Inferior parietal cortex (tissue), 1 donor: Measurements from ENCODE around the gene ASCL5.
A peak's percentile ranks its signal among the peaks of the same experiment; 100 is the strongest.
"Not testable (repeated sequence)": the region's sequence is repeated elsewhere in the genome, so short reads cannot be mapped to it uniquely, and the experiment has no call there.

Experiments used
- DNase-seq: peaks from one replicate; pipeline ENCODE4 v3.0.0-alpha.2; 2016; ENCODE audit errors: extremely low spot score

ASCL5 gene

GRCh38 chr1:201126832-201127754 lies at the start of gene ASCL5:
Gene ASCL5, minus strand, starts transcription at chr1:201127184. Its CDS starts 11,812 bp downstream, at chr1:201115372.
- DNase-seq = no peak

- no peak for DNase-seq
Observed at GRCh38 chr1:201175820-201176500, 49.0 kb upstream of the ASCL5 start.

- DNase-seq = no peak
Observed at GRCh38 chr1:201173736-201174135, 46.8 kb upstream of the ASCL5 start.

- DNase-seq = no peak
Observed at GRCh38 chr1:201172999-201173610, 46.1 kb upstream of the ASCL5 start.

GRCh38 chr1:201172326-201172725 lies 45.3 kb upstream of the ASCL5 start:
- DNase-seq = no peak

- peak; percentile 51 for DNase-seq
Observed at GRCh38 chr1:201171063-201172036, 44.4 kb upstream of the ASCL5 start.

- peak; percentile 88 for DNase-seq
Observed at GRCh38 chr1:201170533-201171062, 43.6 kb upstream of the ASCL5 start.

GRCh38 chr1:201169971-201170532 lies 43.1 kb upstream of the ASCL5 start:
- no peak for DNase-seq

GRCh38 chr1:201169203-201169602 lies 42.2 kb upstream of the ASCL5 start:
- DNase-seq = no peak

GRCh38 chr1:201167041-201167991 lies 40.3 kb upstream of the ASCL5 start:
- DNase-seq = no peak

- no peak for DNase-seq
Observed at GRCh38 chr1:201164645-201165044, 37.7 kb upstream of the ASCL5 start.

GRCh38 chr1:201163707-201164106 lies 36.7 kb upstream of the ASCL5 start:
- no peak for DNase-seq

- DNase-seq = not testable (repeated sequence)
Observed at GRCh38 chr1:201163036-201163435, 36.1 kb upstream of the ASCL5 start.

- no peak for DNase-seq
Observed at GRCh38 chr1:201157949-201158348, 31.0 kb upstream of the ASCL5 start.

- DNase-seq = no peak
Observed at GRCh38 chr1:201156819-201157218, 29.8 kb upstream of the ASCL5 start.

- DNase-seq = no peak
Observed at GRCh38 chr1:201156346-201156745, 29.4 kb upstream of the ASCL5 start.

- DNase-seq = no peak
Observed at GRCh38 chr1:201155354-201155753, 28.4 kb upstream of the ASCL5 start.

GRCh38 chr1:201154389-201155165 lies 27.6 kb upstream of the ASCL5 start, which contains the start of gene TMEM9:
Gene TMEM9, minus strand, starts transcription at chr1:201154474. Its CDS starts 551 bp downstream, at chr1:201153923.
- peak; percentile 97 for DNase-seq
